ENCODE measurements around the gene STK35. TPM values are rescaled to one million over a fixed set of nuclear protein-coding genes. Genes with fewer than 3 reads are reported as not detected.
A peak's percentile ranks its signal among the peaks of the same experiment; 100 is the strongest.

Gene STK35
- total and polyA plus RNA-seq, 2 of the 13 experiments (the other 11 are each of a cell fraction or from before 2014, with no cell fraction given) = 27.4 to 29.8 TPM

DNA sequence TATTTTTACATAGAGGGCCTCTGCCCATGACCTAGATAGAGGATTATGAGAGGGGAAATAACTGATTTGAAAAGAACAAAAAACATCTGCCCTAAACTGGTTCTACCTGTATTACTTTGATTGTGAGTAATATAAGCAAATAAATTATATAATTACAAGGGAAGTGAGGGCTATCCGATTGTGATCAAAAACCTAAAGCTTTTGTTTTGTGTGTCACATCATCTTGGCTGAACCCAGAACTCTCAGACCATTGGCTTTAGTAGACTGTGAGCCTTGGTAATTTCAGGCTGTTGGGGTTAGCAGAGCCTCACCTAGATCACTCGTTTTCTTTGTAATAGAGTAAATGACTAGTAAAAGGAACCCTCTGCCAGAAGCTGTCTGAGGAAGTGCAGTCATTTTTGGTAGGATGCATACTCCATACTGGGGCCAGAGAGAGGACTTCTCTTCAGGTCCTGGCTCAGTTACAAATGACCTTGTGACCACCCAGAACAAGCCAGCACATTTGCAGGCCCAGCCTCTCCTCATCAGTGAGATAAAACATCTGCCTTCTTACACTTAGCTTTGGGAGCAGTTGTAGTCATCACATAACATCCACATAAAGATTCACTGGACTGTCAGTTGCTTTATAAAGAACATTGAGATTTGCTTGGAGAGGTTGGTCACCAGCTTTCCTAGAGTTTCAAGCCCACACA, 13.5 kb downstream of the STK35 start:
- intact Hi-C loops (cut with micrococcal nuclease; ENCODE audit: unreplicated experiment) (no loop called here), in situ Hi-C loops (cut with HindIII; ENCODE audit: extremely low pct_ligation_motif_present, low pct_unique_long_range_greater_than_20kb) (no loop called here)
- ChIA-PET POLR2A (no interaction called here), CTCF (ENCODE audit: low intra/inter-chr PET ratio, low total read pairs) (no interaction called here)
- H3K36me3 ChIP-seq (replicated peaks in 1 of 2; ENCODE audit: control insufficient read depth in 1 of 2, insufficient read depth in 2 of 2, low read length in 2 of 2) = peaks cover 48 to 98% of the 10 kb centered on the region in 2 experiments
- no peak for TF ChIP-seq EED (CRISPR knock-in tag; IDR thresholded peaks at IDR 0.05)
- no peak for TF ChIP-seq ZNF7 (CRISPR knock-in tag; IDR thresholded peaks at IDR 0.05)
- TF ChIP-seq ZNF512 (CRISPR knock-in tag; IDR thresholded peaks at IDR 0.05) = no peak
- no TSS peak for BruUV-seq (replicated peaks)
- H3K27me3 ChIP-seq (ENCODE audit: control insufficient read depth in 1 of 2, insufficient read depth in 2 of 2, low read length in 2 of 2) = no peaks in the 10 kb centered on the region
- peaks cover 67% of the 10 kb centered on the region for H4K20me1 ChIP-seq (ENCODE audit: insufficient read depth, low read length)
- no peaks in the 10 kb centered on the region for H3K4me1 ChIP-seq (ENCODE audit: insufficient read depth, low read length)
- H3K9ac ChIP-seq (ENCODE audit: insufficient read depth, low read depth, low read length) = no peak overlapping the region
- H3K79me2 ChIP-seq (ENCODE audit: insufficient read depth, low read length) = peaks cover 94% of the 10 kb centered on the region
- no peak overlapping the region for H3K4me3 ChIP-seq (replicated peaks in 1 of 3; ENCODE audit: insufficient read depth in 1 of 3, low read depth in 2 of 3, low read length in 3 of 3)
- no peak overlapping the region for H2AFZ ChIP-seq (ENCODE audit: low read length)
- DNase-seq (ENCODE audit: low spot score) = no peak
- H3K9me3 ChIP-seq (ENCODE audit: low read length) = no peaks in the 10 kb centered on the region
- no peak overlapping the region for H3K27ac ChIP-seq (ENCODE audit: extremely low read length, insufficient read depth, low read length)
- no peak for FAIRE-seq
- ATAC-seq = no peak
- no peak overlapping the region for H3K4me2 ChIP-seq (ENCODE audit: low read depth, low read length)
- 92% methylated on average over 2 of the region's 2 CpGs for WGBS (ENCODE audit: low lambda C conversion rate)

DNA sequence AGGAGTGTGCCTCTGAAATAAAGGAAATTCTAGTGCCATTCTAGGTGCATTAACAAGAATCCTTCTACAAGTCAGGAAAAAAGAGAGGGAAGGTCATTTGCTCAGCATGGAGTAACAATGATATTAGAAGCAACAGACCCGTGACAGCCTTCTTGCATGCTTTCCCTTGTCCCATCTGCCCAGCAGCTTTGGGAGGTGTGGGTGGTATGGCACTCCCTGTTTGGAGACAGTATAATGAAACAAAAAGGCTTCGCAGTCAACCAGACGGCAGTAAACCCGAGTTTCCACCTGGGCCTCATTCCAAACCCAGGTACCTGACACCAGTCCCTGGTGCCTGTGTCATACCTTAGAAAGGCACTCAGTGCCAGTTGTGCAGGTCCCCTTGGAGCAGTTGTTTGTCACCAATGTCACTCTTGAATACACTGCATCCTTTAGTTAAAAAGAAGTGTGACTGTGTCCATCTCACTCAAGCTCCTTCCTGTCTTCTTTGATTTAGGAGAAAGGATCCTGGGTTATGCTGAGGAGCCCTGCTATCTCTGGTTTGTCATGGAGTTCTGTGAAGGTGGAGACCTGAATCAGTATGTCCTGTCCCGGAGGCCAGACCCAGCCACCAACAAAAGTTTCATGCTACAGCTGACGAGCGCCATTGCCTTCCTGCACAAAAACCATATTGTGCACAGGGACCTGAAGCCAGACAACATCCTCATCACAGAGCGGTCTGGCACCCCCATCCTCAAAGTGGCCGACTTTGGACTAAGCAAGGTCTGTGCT, 14.7 kb downstream of the STK35 start:
- no peak for FAIRE-seq
- no peak overlapping the region for H2AFZ ChIP-seq (ENCODE audit: low read length)
- in situ Hi-C loops (cut with HindIII; ENCODE audit: extremely low pct_ligation_motif_present, low pct_unique_long_range_greater_than_20kb) (no loop called here), intact Hi-C loops (cut with micrococcal nuclease; ENCODE audit: unreplicated experiment) (no loop called here)
- BruUV-seq (replicated peaks) = no TSS peak
- no peak for ATAC-seq
- H3K36me3 ChIP-seq (replicated peaks in 1 of 2; ENCODE audit: control insufficient read depth in 1 of 2, insufficient read depth in 2 of 2, low read length in 2 of 2) = peaks cover 49 to 98% of the 10 kb centered on the region in 2 experiments
- ChIA-PET POLR2A (no interaction called here), CTCF (ENCODE audit: low intra/inter-chr PET ratio, low total read pairs) (no interaction called here)
- H3K27me3 ChIP-seq (ENCODE audit: control insufficient read depth in 1 of 2, insufficient read depth in 2 of 2, low read length in 2 of 2) = no peaks in the 10 kb centered on the region
- peaks cover 94% of the 10 kb centered on the region for H3K79me2 ChIP-seq (ENCODE audit: insufficient read depth, low read length)
- no peak overlapping the region for H3K9ac ChIP-seq (ENCODE audit: insufficient read depth, low read depth, low read length)
- WGBS (ENCODE audit: low lambda C conversion rate) = 99% methylated on average over 9 of the region's 9 CpGs
- H3K4me2 ChIP-seq (ENCODE audit: low read depth, low read length) = no peak overlapping the region
- no peaks in the 10 kb centered on the region for H3K4me1 ChIP-seq (ENCODE audit: insufficient read depth, low read length)
- no peak for DNase-seq (ENCODE audit: low spot score)
- H3K27ac ChIP-seq (ENCODE audit: extremely low read length, insufficient read depth, low read length) = no peak overlapping the region
- H3K9me3 ChIP-seq (ENCODE audit: low read length) = no peaks in the 10 kb centered on the region
- no peak overlapping the region for H3K4me3 ChIP-seq (replicated peaks in 1 of 3; ENCODE audit: insufficient read depth in 1 of 3, low read depth in 2 of 3, low read length in 3 of 3)
- TF ChIP-seq HCFC1 (IDR thresholded peaks at IDR 0.05; ENCODE audit: low read depth, low read length) (no peak), RBM22 (optimal IDR thresholded peaks at IDR 0.05; ENCODE audit: low read length) (peak; percentile 72), POLR2A (IDR thresholded peaks at IDR 0.05; ENCODE audit: insufficient read depth in 1 of 2, low read depth in 2 of 2, low read length in 2 of 2) (0 out of 4 replicates have a peak, but pooled peaks of 1 of the 2 experiments have one; percentile 14), ZNF557 (CRISPR knock-in tag; IDR thresholded peaks at IDR 0.05) (peak; percentile 23; the same call in 1 of the 2 replicates), ZNF235 (CRISPR knock-in tag; IDR thresholded peaks at IDR 0.05; ENCODE audit: borderline replicate concordance) (no peak), DDIT3 (CRISPR knock-in tag; IDR thresholded peaks at IDR 0.05) (no peak), HOMEZ (CRISPR knock-in tag; IDR thresholded peaks at IDR 0.05; ENCODE audit: low read depth) (no peak), EED (CRISPR knock-in tag; IDR thresholded peaks at IDR 0.05) (no peak), ZBTB14 (CRISPR knock-in tag; IDR thresholded peaks at IDR 0.05) (0 out of 2 replicates have a peak, but pooled peaks have one; percentile 15)
- H4K20me1 ChIP-seq (ENCODE audit: insufficient read depth, low read length) = peaks cover 55% of the 10 kb centered on the region

Data from HepG2 (cell line).